ENCODE results near the gene METTL21A.

- no peak for TF ChIP-seq CTCF (IDR thresholded peaks at IDR 0.05 in 8 of 11, conservative IDR thresholded peaks at IDR 0.05 in 3 of 11)
- TF ChIP-seq POLR2A (IDR thresholded peaks at IDR 0.05), result no peak
- no peak for TF ChIP-seq POLR2AphosphoS5 (IDR thresholded peaks at IDR 0.05)
Observed at GRCh38 chr2:207640661-207641060, 15.5 kb upstream of the METTL21A start.

Measured in spleen (tissue), 7 donors.